Astrocyte (in vitro differentiated cells and primary cell): ENCODE results near the gene GSK3B.

Experiments used
- CTCF ChIP-seq: IDR thresholded peaks from 2 replicates; pipeline ENCODE4 v1.5.1; 2011; ENCODE audit warnings: low read depth, mild to moderate bottlenecking, inconsistent platforms, low read length, moderate library complexity; ENCODE audit not compliant: insufficient read depth
- EZH2 ChIP-seq: IDR thresholded peaks from 2 replicates; pipeline ENCODE4 v1.6.1; 2012; ENCODE audit warnings: mild to moderate bottlenecking, low read length, inconsistent platforms; ENCODE audit not compliant: insufficient read depth

- TF ChIP-seq CTCF (no peak), EZH2 (no peak)
These were observed 121.1 kb downstream of the GSK3B start for GRCh38 chr3:119973018-119973646.
